HEK293 (cell line): ENCODE measurements around the gene TSC2.

ENCODE experiments used
- CTCF ChIA-PET: fragments of 350-600 bp; formaldehyde crosslinking; extraction: SDS; loops from one replicate; lab custom pipeline; 2021; ENCODE audit warnings: antibody characterized with exemption; lab: Yijun Ruan, JAX
- POLR2A ChIA-PET: fragments of 300-600 bp; formaldehyde crosslinking; extraction: SDS; loops from one replicate; lab custom pipeline; 2020; ENCODE audit warnings: antibody characterized with exemption, inconsistent platforms; lab: Yijun Ruan, JAX
- H3K27ac ChIP-seq: fragments of 200-500 bp; sonication (Bioruptor generic); 2 replicates; pipeline ENCODE4 v1.5.1; 2014; ENCODE audit warnings: low read depth, low read length, control low read depth, inconsistent platforms; ENCODE audit errors: extremely low read depth
- H3K36me3 ChIP-seq, 2 experiments: fragments of 200-500 bp in 1 of 2; sonication (Bioruptor generic) in 1 of 2; 1 replicate in 1 of 2; 2 replicates in 1 of 2; pipeline ENCODE4 v1.5.1; 2014 to 2017; ENCODE audit warnings: inconsistent platforms in 2 of 2, low read length in 2 of 2; ENCODE audit not compliant: control insufficient read depth in 2 of 2, insufficient read depth in 1 of 2
- H3K4me1 ChIP-seq: fragments of 200-500 bp; sonication (Bioruptor generic); 2 replicates; pipeline ENCODE4 v1.5.1; 2014; ENCODE audit warnings: mild to moderate bottlenecking, low read length, inconsistent platforms; ENCODE audit not compliant: control insufficient read depth, insufficient read depth
- H3K4me3 ChIP-seq: 2 replicates; pipeline ENCODE4 v1.5.1; 2011; ENCODE audit warnings: low read depth, mild to moderate bottlenecking, control low read depth, low read length, moderate library complexity
- H3K9me3 ChIP-seq: fragments of 200-500 bp; sonication (Bioruptor generic); 2 replicates; pipeline ENCODE4 v1.5.1; 2014; ENCODE audit warnings: low read depth, low read length, inconsistent platforms; ENCODE audit not compliant: control insufficient read depth, insufficient read depth
- BCL11A ChIP-seq: fragments of 450-650 bp; formaldehyde crosslinking; IDR thresholded peaks from 2 replicates; pipeline ENCODE4 v1.5.1; 2016; ENCODE audit warnings: low read depth, missing biosample characterization, missing genetic modification characterization
- GFI1B ChIP-seq: fragments of 450-650 bp; formaldehyde crosslinking; IDR thresholded peaks from 2 replicates; pipeline ENCODE4 v1.5.1; 2016; ENCODE audit warnings: missing biosample characterization, missing genetic modification characterization
- GLIS2 ChIP-seq: fragments of 450-650 bp; formaldehyde crosslinking; IDR thresholded peaks from 2 replicates; pipeline ENCODE4 v1.5.1; 2016; ENCODE audit warnings: missing biosample characterization, missing genetic modification characterization
- HIC1 ChIP-seq: fragments of 450-650 bp; formaldehyde crosslinking; IDR thresholded peaks from 2 replicates; pipeline ENCODE4 v1.5.1; 2016; ENCODE audit warnings: missing biosample characterization, missing genetic modification characterization
- KLF1 ChIP-seq: fragments of 450-650 bp; formaldehyde crosslinking; IDR thresholded peaks from 2 replicates; pipeline ENCODE4 v1.5.1; 2016; ENCODE audit warnings: missing biosample characterization, missing genetic modification characterization
- TSHZ1 ChIP-seq: fragments of 450-650 bp; formaldehyde crosslinking; IDR thresholded peaks from 2 replicates; pipeline ENCODE4 v1.5.1; 2016; ENCODE audit warnings: missing biosample characterization, missing genetic modification characterization, borderline replicate concordance
- ZBTB48 ChIP-seq: fragments of 450-650 bp; formaldehyde crosslinking; IDR thresholded peaks from 2 replicates; pipeline ENCODE4 v1.5.1; 2016; ENCODE audit warnings: missing biosample characterization, missing genetic modification characterization
- ZBTB49 ChIP-seq: fragments of 450-650 bp; formaldehyde crosslinking; IDR thresholded peaks from 2 replicates; pipeline ENCODE4 v1.5.1; 2016; ENCODE audit warnings: missing biosample characterization, missing genetic modification characterization, low read depth
- ZNF157 ChIP-seq: fragments of 450-650 bp; formaldehyde crosslinking; IDR thresholded peaks from 2 replicates; pipeline ENCODE4 v1.5.1; 2016; ENCODE audit warnings: missing biosample characterization, missing genetic modification characterization
- ZNF2 ChIP-seq: fragments of 450-650 bp; formaldehyde crosslinking; IDR thresholded peaks from 2 replicates; pipeline ENCODE4 v1.5.1; 2016; ENCODE audit warnings: missing biosample characterization, missing genetic modification characterization
- ZNF214 ChIP-seq: fragments of 450-650 bp; formaldehyde crosslinking; IDR thresholded peaks from 2 replicates; pipeline ENCODE4 v1.5.1; 2017; ENCODE audit warnings: missing biosample characterization, mild to moderate bottlenecking, missing genetic modification characterization, borderline replicate concordance
- ZNF23 ChIP-seq: fragments of 450-650 bp; formaldehyde crosslinking; IDR thresholded peaks from 2 replicates; pipeline ENCODE4 v1.5.1; 2016; ENCODE audit warnings: missing biosample characterization, missing genetic modification characterization, borderline replicate concordance
- ZNF248 ChIP-seq: fragments of 450-650 bp; formaldehyde crosslinking; IDR thresholded peaks from 2 replicates; pipeline ENCODE4 v1.5.1; 2017; ENCODE audit warnings: missing biosample characterization, missing genetic modification characterization
- ZNF354C ChIP-seq: fragments of 450-650 bp; formaldehyde crosslinking; IDR thresholded peaks from 2 replicates; pipeline ENCODE4 v1.5.1; 2016; ENCODE audit warnings: missing biosample characterization, missing genetic modification characterization, low read depth, borderline replicate concordance
- ZNF394 ChIP-seq: fragments of 450-650 bp; formaldehyde crosslinking; IDR thresholded peaks from 2 replicates; pipeline ENCODE4 v1.5.1; 2016; ENCODE audit warnings: missing biosample characterization, missing genetic modification characterization, mild to moderate bottlenecking, moderate library complexity, borderline replicate concordance
- ZNF561 ChIP-seq: fragments of 450-650 bp; IDR thresholded peaks from 2 replicates; pipeline ENCODE4 v1.5.1; 2018; ENCODE audit warnings: missing biosample characterization, missing genetic modification characterization, borderline replicate concordance
- ZNF707 ChIP-seq: fragments of 450-650 bp; formaldehyde crosslinking; IDR thresholded peaks from 2 replicates; pipeline ENCODE4 v1.5.1; 2016; ENCODE audit warnings: missing biosample characterization, missing genetic modification characterization
- ZNF776 ChIP-seq: fragments of 450-650 bp; formaldehyde crosslinking; IDR thresholded peaks from 2 replicates; pipeline ENCODE4 v1.5.0; 2017; ENCODE audit warnings: missing biosample characterization, missing genetic modification characterization, borderline replicate concordance
- ZSCAN16 ChIP-seq: fragments of 450-650 bp; formaldehyde crosslinking; IDR thresholded peaks from 2 replicates; pipeline ENCODE4 v1.5.1; 2016; ENCODE audit warnings: missing biosample characterization, missing genetic modification characterization
- TF ChIP-seq, protein P1 (sequence below): fragments of 450-650 bp; formaldehyde crosslinking; IDR thresholded peaks from 2 replicates; pipeline ENCODE4 v1.5.1; 2016; ENCODE audit warnings: missing biosample characterization, missing genetic modification characterization

TSC2 gene

DNA sequence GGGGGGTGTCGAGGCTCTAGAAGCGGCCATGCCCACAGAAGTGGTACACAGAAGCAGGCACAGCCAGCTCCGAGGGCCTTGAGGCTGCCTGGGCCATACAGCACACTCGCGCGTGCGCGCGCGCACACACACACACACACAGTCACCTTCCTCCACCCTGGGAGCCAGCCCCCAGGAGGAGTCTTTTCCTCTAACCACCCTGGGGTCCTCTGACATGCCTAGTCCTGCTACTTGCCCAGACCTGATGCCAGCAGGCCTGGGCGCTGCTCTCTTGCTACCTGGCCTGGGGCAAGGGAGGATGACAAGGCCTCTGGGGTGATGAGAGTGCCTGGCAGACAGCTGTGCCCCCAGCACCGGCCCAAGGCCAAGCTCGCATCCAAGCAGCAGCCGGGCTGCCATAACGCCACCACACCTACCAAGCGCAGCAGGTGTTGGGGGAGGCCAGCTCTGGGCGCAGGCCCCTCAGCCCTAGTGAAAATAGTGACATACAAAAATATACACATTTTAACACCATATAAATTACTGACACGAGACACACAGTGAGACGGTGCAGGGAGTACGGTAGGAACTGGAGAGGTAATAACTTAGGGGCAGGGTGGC is 41.1 kb downstream of the TSC2 start (continued):
- TF ChIP-seq HIC1 (0 out of 2 replicates have a peak, but pooled peaks have one; percentile 35), ZNF354C (tag by site-specific recombination) (no peak), ZNF2 (peak; percentile 85; the same call in 1 of the 2 replicates)
- TF ChIP-seq, protein P1, sequence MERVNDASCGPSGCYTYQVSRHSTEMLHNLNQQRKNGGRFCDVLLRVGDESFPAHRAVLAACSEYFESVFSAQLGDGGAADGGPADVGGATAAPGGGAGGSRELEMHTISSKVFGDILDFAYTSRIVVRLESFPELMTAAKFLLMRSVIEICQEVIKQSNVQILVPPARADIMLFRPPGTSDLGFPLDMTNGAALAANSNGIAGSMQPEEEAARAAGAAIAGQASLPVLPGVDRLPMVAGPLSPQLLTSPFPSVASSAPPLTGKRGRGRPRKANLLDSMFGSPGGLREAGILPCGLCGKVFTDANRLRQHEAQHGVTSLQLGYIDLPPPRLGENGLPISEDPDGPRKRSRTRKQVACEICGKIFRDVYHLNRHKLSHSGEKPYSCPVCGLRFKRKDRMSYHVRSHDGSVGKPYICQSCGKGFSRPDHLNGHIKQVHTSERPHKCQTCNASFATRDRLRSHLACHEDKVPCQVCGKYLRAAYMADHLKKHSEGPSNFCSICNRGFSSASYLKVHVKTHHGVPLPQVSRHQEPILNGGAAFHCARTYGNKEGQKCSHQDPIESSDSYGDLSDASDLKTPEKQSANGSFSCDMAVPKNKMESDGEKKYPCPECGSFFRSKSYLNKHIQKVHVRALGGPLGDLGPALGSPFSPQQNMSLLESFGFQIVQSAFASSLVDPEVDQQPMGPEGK (tag by site-specific recombination): 0 out of 2 replicates have a peak, but pooled peaks have one; percentile 21

DNA sequence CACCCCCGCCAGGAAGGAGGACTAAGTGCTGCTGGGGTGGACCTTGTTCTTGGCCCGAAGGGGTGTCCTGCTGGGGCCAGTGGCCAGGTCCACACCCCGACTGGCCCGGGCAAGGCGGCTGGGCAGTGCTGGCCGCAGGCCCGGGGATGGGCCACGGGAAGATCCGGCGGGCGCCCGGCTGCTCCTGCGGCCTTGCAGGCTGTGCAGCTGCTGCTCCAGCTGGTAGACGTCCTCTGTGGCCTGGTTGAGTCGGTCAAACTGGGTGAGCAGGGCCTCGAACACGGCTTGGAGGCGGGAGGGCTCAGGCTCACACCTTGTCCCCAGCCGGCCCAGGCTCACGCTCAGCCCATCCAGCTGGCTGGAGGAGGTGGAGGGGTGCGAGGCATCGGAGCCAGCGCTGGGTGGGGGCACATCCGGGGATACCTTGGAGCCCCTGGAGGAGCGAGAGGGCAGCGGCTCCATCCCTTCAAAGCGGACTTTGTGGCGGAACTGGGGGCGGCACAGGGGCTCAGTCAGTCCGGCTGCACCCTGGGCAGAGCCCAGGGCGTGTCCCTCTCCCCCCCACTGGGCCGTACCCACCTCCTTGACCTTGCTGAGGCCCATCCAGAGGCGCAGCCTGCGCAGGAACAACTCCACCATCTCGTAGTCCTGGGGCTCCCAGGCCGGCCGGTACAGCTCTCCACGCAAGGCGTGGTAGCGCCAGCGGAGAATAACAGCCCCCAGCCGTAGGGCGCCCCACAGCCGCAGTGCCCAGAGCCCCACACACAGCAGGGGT is 42.1 kb downstream of the TSC2 start:
- TF ChIP-seq KLF1 (tag by site-specific recombination) (peak; percentile 23; the same call in 1 of the 2 replicates), ZNF394 (tag by site-specific recombination) (no peak)
- TF ChIP-seq, all 188 proteins: peak for 1
- ChIA-PET CTCF (no interaction called here), POLR2A (no interaction called here)
- H3K4me1 ChIP-seq: no peaks in the 10 kb centered on the region
- H3K27ac ChIP-seq: no peak overlapping the region
- H3K9me3 ChIP-seq: no peaks in the 10 kb centered on the region
- H3K4me3 ChIP-seq: no peak overlapping the region
- H3K36me3 ChIP-seq: peaks cover 0 to 96% of the 10 kb centered on the region in 2 experiments; a peak in 1 of 3 replicates

- no peak overlapping the region for H3K4me3 ChIP-seq
- POLR2A ChIA-PET: no interaction called here
- no peaks in the 10 kb centered on the region for H3K4me1 ChIP-seq
- no peak for TF ChIP-seq ZSCAN16 (tag by site-specific recombination)
- TF ChIP-seq ZBTB48 (tag by site-specific recombination): no peak
- no peak for TF ChIP-seq GFI1B (tag by site-specific recombination)
- no peak for TF ChIP-seq ZBTB49
- no peak for TF ChIP-seq ZNF776 (tag by site-specific recombination)
- TF ChIP-seq ZNF214 (tag by site-specific recombination): no peak
- TF ChIP-seq ZNF248 (tag by site-specific recombination): no peak
- TF ChIP-seq ZNF157 (tag by site-specific recombination): no peak
- no peak for TF ChIP-seq GLIS2 (tag by site-specific recombination)
- no peak for TF ChIP-seq BCL11A
- TF ChIP-seq ZNF707 (tag by site-specific recombination): no peak
- TF ChIP-seq ZNF561 (tag by site-specific recombination): no peak
- no peak for TF ChIP-seq ZNF23 (tag by site-specific recombination)
- no peak for TF ChIP-seq TSHZ1
- CTCF ChIA-PET: interaction anchor here (0.6 kb wide), 1 partner anchor 24 kb away, joined by 6 read pairs; no protein-coding TSS in a partner anchor
- H3K36me3 ChIP-seq: peaks cover 0 to 92% of the 10 kb centered on the region in 2 experiments; a peak in 1 of 3 replicates
- H3K27ac ChIP-seq: no peak overlapping the region
- no peaks in the 10 kb centered on the region for H3K9me3 ChIP-seq
Observed at GRCh38 chr16:2090481-2090776, 42.6 kb downstream of the TSC2 start.
